Activated CD4-positive, alpha-beta memory T cell treated with anti-CD3 and anti-CD28 coated beads for 36 hours (primary cell): ENCODE results near the gene ESYT3. TPM values are rescaled to one million over a fixed set of nuclear protein-coding genes. Genes with fewer than 3 reads are reported as not detected.
"Not testable (repeated sequence)": the region's sequence is repeated elsewhere in the genome, so short reads cannot be mapped to it uniquely, and the experiment has no call there.

Experiments used
- CTCF ChIA-PET: fragments of 350-600 bp; sonication (Branson Sonifier 250); formaldehyde crosslinking; loops from one replicate; lab custom pipeline; 2021; ENCODE audit warnings: antibody characterized with exemption, inconsistent platforms; lab: Charles Lee
- POLR2A ChIA-PET: fragments of 350-600 bp; sonication (Branson Sonifier 250); formaldehyde crosslinking; loops from one replicate; lab custom pipeline; 2021; ENCODE audit warnings: antibody characterized with exemption; lab: Charles Lee
- DNase-seq: peaks from one replicate; pipeline ENCODE4 v3.0.0-alpha.2; 2020
- H3K27ac Mint-ChIP-seq: one replicate; pipeline ENCODE4 v1.8.0; 2021; ENCODE audit warnings: mixed read lengths
- H3K27me3 Mint-ChIP-seq: one replicate; pipeline ENCODE4 v1.8.0; 2021; ENCODE audit warnings: mixed read lengths
- H3K36me3 Mint-ChIP-seq: one replicate; pipeline ENCODE4 v1.8.0; 2021; ENCODE audit warnings: mixed read lengths
- H3K4me1 Mint-ChIP-seq: one replicate; pipeline ENCODE4 v1.8.0; 2021; ENCODE audit warnings: low read depth, mixed read lengths
- H3K4me3 Mint-ChIP-seq: one replicate; pipeline ENCODE4 v1.8.0; 2021; ENCODE audit warnings: mild to moderate bottlenecking, mixed read lengths
- H3K9me3 Mint-ChIP-seq: one replicate; pipeline ENCODE4 v1.8.0; 2021; ENCODE audit warnings: mixed read lengths
- intact Hi-C: fragments of 100-400 bp; cut with micrococcal nuclease; formaldehyde crosslinking; loops from one replicate; pipeline ENCODE4 v1.15.1; 2023
- total RNA-seq, 2 experiments: library from RNA; stranded (reverse); gene quantifications; one replicate each; pipeline ENCODE4 v1.2.3, GENCODE V29; 2021

ESYT3 gene
- total RNA-seq, 2 experiments from 2014 or later: 0.17 to 0.19 TPM

DNA sequence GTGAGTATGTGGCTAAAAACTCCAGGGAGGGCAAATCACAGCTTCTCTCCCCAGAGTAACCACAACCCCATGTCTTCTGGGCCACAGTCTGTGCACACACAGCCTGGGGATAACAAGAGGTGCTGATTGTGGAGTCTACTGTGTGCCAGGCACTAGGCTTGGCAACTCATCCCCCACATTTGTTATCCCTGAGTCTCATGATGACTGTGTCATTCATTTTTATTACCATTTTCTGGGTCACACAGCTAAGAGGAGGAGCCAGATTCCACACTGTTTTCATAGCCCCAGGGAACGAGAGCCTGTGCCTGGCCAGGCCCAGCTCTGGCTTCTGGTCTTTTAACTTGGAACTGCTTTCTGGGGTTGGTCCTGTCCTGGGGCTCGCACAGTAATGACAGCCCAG lies 34.5 kb downstream of the ESYT3 start:
- H3K4me1 Mint-ChIP-seq: no peaks in the 10 kb centered on the region
- no peaks in the 10 kb centered on the region for H3K36me3 Mint-ChIP-seq
- no peak overlapping the region for H3K4me3 Mint-ChIP-seq
- ChIA-PET POLR2A (no interaction called here), CTCF (interaction anchor here (1.0 to 1.7 kb wide), 3 partner anchors 9 to 447 kb away, joined by 3 to 4 read pairs (median 3); no protein-coding TSS in a partner anchor)
- intact Hi-C loops: no loop called here
- H3K9me3 Mint-ChIP-seq: no peaks in the 10 kb centered on the region
- H3K27me3 Mint-ChIP-seq: no peaks in the 10 kb centered on the region
- no peak for DNase-seq
- no peak overlapping the region for H3K27ac Mint-ChIP-seq

GRCh38 chr3:138469874-138470273 lies 35.5 kb downstream of the ESYT3 start:
- ChIA-PET CTCF (interaction anchor here (1.0 to 1.7 kb wide), 3 partner anchors 8 to 52 kb away, joined by 3 to 4 read pairs (median 3); no protein-coding TSS in a partner anchor), POLR2A (no interaction called here)
- no peak overlapping the region for H3K27ac Mint-ChIP-seq
- H3K27me3 Mint-ChIP-seq: no peaks in the 10 kb centered on the region
- intact Hi-C loops: no loop called here
- H3K9me3 Mint-ChIP-seq: no peaks in the 10 kb centered on the region
- H3K36me3 Mint-ChIP-seq: no peaks in the 10 kb centered on the region
- DNase-seq: no peak
- no peak overlapping the region for H3K4me3 Mint-ChIP-seq
- no peaks in the 10 kb centered on the region for H3K4me1 Mint-ChIP-seq

- intact Hi-C loops: no loop called here
- no peak overlapping the region for H3K4me3 Mint-ChIP-seq
- ChIA-PET CTCF (interaction anchor here (1.2 kb wide), 1 partner anchor 453 kb away, joined by 4 read pairs; no protein-coding TSS in a partner anchor), POLR2A (no interaction called here)
- DNase-seq: no peak
- no peaks in the 10 kb centered on the region for H3K4me1 Mint-ChIP-seq
- no peaks in the 10 kb centered on the region for H3K9me3 Mint-ChIP-seq
- no peak overlapping the region for H3K27ac Mint-ChIP-seq
- H3K36me3 Mint-ChIP-seq: no peaks in the 10 kb centered on the region
- H3K27me3 Mint-ChIP-seq: no peaks in the 10 kb centered on the region
Observed at GRCh38 chr3:138470687-138471086, 36.3 kb downstream of the ESYT3 start.

GRCh38 chr3:138471481-138471880 lies 37.1 kb downstream of the ESYT3 start:
- no peaks in the 10 kb centered on the region for H3K27me3 Mint-ChIP-seq
- POLR2A ChIA-PET: no interaction called here
- no peaks in the 10 kb centered on the region for H3K4me1 Mint-ChIP-seq
- CTCF ChIA-PET: interaction anchor here (1.2 kb wide), 1 partner anchor 452 kb away, joined by 4 read pairs; no protein-coding TSS in a partner anchor
- no peaks in the 10 kb centered on the region for H3K36me3 Mint-ChIP-seq
- no peak overlapping the region for H3K27ac Mint-ChIP-seq
- no peaks in the 10 kb centered on the region for H3K9me3 Mint-ChIP-seq
- intact Hi-C loops: no loop called here
- no peak for DNase-seq
- H3K4me3 Mint-ChIP-seq: no peak overlapping the region

DNA sequence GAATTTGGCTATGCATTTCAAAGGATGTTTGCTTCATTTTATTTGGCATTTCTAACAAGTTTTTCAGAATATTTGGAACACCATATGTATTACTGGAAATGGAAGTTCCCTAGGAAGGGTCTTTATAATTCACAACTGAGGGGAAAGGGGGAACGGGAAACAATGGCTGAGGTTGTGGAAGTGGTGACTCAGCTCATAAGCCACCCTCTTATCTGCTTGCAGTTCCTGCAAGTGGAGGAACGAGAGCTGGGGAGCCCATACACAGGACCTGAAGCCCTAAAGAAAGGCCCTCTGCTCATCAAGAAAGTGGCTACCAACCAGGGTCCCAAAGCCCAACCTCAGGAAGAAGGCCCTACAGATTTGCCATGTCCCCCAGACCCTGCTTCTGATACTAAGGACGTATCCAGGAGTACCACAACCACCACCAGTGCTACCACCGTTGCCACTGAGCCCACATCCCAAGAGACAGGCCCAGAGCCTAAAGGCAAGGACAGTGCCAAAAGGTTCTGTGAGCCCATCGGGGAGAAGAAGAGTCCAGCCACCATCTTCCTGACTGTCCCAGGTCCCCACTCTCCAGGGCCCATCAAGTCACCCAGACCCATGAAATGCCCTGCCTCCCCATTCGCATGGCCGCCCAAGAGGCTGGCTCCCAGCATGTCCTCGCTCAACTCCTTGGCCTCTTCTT lies 37.9 kb downstream of the ESYT3 start:
- Mint-ChIP-seq H3K27ac (no peak overlapping the region), H3K36me3 (no peaks in the 10 kb centered on the region), H3K4me3 (no peak overlapping the region), H3K4me1 (no peaks in the 10 kb centered on the region), H3K9me3 (no peaks in the 10 kb centered on the region), H3K27me3 (no peaks in the 10 kb centered on the region)
- intact Hi-C loops: no loop called here
- POLR2A ChIA-PET: no interaction called here
- CTCF ChIA-PET: no interaction called here
- no peak for DNase-seq

- ChIA-PET CTCF (no interaction called here), POLR2A (no interaction called here)
- H3K27me3 Mint-ChIP-seq: peaks cover 2% of the 10 kb centered on the region
- no peaks in the 10 kb centered on the region for H3K36me3 Mint-ChIP-seq
- H3K4me1 Mint-ChIP-seq: no peaks in the 10 kb centered on the region
- no peak for DNase-seq
- no peak overlapping the region for H3K27ac Mint-ChIP-seq
- H3K9me3 Mint-ChIP-seq: no peaks in the 10 kb centered on the region
- intact Hi-C loops: no loop called here
- no peak overlapping the region for H3K4me3 Mint-ChIP-seq
Observed at GRCh38 chr3:138473391-138473790, 39.0 kb downstream of the ESYT3 start.

- peaks cover 2% of the 10 kb centered on the region for H3K27me3 Mint-ChIP-seq
- H3K27ac Mint-ChIP-seq: no peak overlapping the region
- no peak for DNase-seq
- H3K4me3 Mint-ChIP-seq: no peak overlapping the region
- H3K9me3 Mint-ChIP-seq: no peaks in the 10 kb centered on the region
- POLR2A ChIA-PET: no interaction called here
- no peaks in the 10 kb centered on the region for H3K4me1 Mint-ChIP-seq
- intact Hi-C loops: no loop called here
- CTCF ChIA-PET: interaction anchor here (1.0 kb wide), 1 partner anchor 120 kb away, joined by 3 read pairs; the partner anchor contains the start of gene CEP70
- no peaks in the 10 kb centered on the region for H3K36me3 Mint-ChIP-seq
Observed at GRCh38 chr3:138474163-138474562, 39.7 kb downstream of the ESYT3 start.

DNA sequence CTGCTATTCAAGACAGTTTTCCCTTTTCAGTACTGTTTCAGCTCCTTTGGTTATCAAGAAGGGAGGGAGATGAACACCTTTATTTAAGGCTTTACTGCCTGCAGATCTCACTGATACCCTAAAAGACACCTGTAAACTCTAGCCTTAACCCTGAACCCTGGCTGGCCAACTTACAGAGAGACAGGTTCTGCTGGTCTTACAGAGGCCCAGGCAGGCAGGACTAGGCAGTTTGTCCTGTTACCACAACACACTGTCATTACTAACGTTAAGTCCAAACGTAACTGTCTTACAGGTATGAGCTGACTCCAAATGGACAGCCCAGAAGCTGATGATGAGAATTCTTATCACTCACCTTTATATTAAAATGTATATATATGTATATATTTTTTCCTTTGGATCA lies 42.1 kb downstream of the ESYT3 start:
- Mint-ChIP-seq H3K4me1 (no peaks in the 10 kb centered on the region), H3K27ac (no peak overlapping the region), H3K36me3 (no peaks in the 10 kb centered on the region), H3K4me3 (no peak overlapping the region), H3K9me3 (no peaks in the 10 kb centered on the region), H3K27me3 (peaks cover 2% of the 10 kb centered on the region)
- intact Hi-C loops: loop anchor here (5.0 kb wide), 1 partner anchor 221 kb away; no protein-coding TSS in a partner anchor
- no peak for DNase-seq
- ChIA-PET POLR2A (no interaction called here), CTCF (no interaction called here)

GRCh38 chr3:138477120-138477519 lies 42.7 kb downstream of the ESYT3 start:
- H3K27me3 Mint-ChIP-seq: peaks cover 4% of the 10 kb centered on the region
- no peak overlapping the region for H3K27ac Mint-ChIP-seq
- intact Hi-C loops: loop anchor here (5.0 kb wide), 1 partner anchor 220 kb away; no protein-coding TSS in a partner anchor
- H3K9me3 Mint-ChIP-seq: no peaks in the 10 kb centered on the region
- ChIA-PET POLR2A (no interaction called here), CTCF (no interaction called here)
- H3K4me1 Mint-ChIP-seq: no peaks in the 10 kb centered on the region
- no peaks in the 10 kb centered on the region for H3K36me3 Mint-ChIP-seq
- no peak for DNase-seq
- no peak overlapping the region for H3K4me3 Mint-ChIP-seq

DNA sequence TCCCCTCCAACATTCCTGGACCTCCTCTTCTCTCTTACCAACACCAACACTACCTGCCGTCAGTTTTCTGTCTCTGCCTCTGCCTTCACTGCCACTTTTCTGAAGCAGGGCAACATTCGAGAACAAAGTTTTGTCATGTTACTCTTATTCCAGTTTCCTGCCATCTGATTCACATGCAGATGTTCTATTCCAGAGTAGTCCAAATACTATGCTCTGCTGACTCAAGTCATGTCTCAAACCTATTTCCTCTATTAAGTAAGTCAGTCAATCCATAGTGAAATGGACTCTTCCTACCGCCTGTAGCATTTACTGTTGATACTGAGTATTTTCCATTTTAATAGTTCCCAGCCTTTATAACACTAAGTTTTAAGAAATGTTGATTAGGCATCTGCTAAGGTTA lies 43.4 kb downstream of the ESYT3 start:
- intact Hi-C loops: loop anchor here (2.0 to 5.0 kb wide), 3 partner anchors 117 to 445 kb away; partner anchors contain the start of gene CEP70
- Mint-ChIP-seq H3K4me3 (no peak overlapping the region), H3K4me1 (no peaks in the 10 kb centered on the region), H3K9me3 (no peaks in the 10 kb centered on the region), H3K27me3 (peaks cover 5% of the 10 kb centered on the region), H3K27ac (no peak overlapping the region), H3K36me3 (no peaks in the 10 kb centered on the region)
- no peak for DNase-seq
- CTCF ChIA-PET: interaction anchor here (1.2 to 2.5 kb wide), 2 partner anchors 9 to 438 kb away, joined by 3 to 22 read pairs; no protein-coding TSS in a partner anchor
- POLR2A ChIA-PET: no interaction called here

DNA sequence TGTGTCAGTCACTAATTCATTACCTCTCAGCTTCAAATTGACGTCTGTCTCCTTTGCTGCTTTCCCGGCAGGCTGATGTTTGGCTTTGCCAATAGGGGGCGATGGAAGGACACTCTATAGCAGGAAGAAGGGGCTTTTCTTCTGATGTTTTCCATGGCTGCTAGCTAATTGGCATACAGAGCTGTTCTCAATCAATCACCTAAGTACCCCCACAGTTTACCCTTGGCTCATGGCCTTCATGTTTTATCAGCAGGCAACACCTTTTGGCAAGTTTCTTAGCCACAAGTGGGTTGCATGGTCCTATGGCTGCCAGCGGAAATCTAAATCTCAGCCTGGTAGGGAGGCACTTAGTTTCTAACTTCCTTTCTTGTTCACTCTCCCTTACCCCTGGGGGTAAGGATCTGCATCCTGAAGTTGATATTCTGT lies 45.0 kb downstream of the ESYT3 start:
- CTCF ChIA-PET: interaction anchor here (0.5 to 2.5 kb wide), 9 partner anchors 34 to 869 kb away, joined by 3 to 22 read pairs (median 4); no protein-coding TSS in a partner anchor
- Mint-ChIP-seq H3K27ac (no peak overlapping the region), H3K4me1 (no peaks in the 10 kb centered on the region), H3K4me3 (no peak overlapping the region), H3K9me3 (peaks cover 7% of the 10 kb centered on the region), H3K27me3 (peaks cover 5% of the 10 kb centered on the region), H3K36me3 (peaks cover 1% of the 10 kb centered on the region)
- POLR2A ChIA-PET: no interaction called here
- DNase-seq: peak; percentile 54
- intact Hi-C loops: loop anchor here (1.0 to 5.0 kb wide), 4 partner anchors 115 to 443 kb away; partner anchors contain the start of gene CEP70

DNA sequence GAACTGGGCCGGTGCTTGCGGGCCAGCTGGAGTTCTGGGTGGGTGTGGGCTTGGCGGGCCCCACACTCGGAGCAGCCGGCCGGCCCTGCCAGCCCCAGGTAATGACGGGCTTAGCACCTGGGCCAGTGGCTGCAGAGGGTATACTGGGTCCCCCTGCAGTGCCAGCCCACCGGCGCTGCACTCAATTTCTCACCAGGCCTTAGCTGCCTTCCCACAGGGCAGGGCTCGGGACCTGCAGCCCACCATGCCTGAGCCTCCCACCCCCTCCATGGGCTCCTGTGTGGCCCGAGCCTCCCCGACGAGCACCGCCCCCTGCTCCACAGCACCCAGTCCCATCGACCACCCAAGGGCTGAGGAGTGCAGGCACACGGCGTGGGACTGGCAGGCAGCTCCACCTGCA lies 50.3 kb downstream of the ESYT3 start:
- CTCF ChIA-PET, intact Hi-C loops, DNase-seq, H3K4me1 Mint-ChIP-seq, H3K27me3 Mint-ChIP-seq, H3K27ac Mint-ChIP-seq, H3K4me3 Mint-ChIP-seq, POLR2A ChIA-PET: not testable (repeated sequence)
- peaks cover 13% of the 10 kb centered on the region for H3K36me3 Mint-ChIP-seq
- peaks cover 46% of the 10 kb centered on the region for H3K9me3 Mint-ChIP-seq
